IPS-15b (cell line): ENCODE measurements around the gene FLT3LG.

ENCODE experiments used
- H3K27me3 ChIP-seq: one replicate; pipeline ENCODE4 v1.6.1; 2013; ENCODE audit warnings: low read length; ENCODE audit not compliant: control insufficient read depth, insufficient read depth
- H3K36me3 ChIP-seq: one replicate; pipeline ENCODE4 v1.6.1; 2013; ENCODE audit warnings: low read length; ENCODE audit not compliant: control insufficient read depth, insufficient read depth
- H3K4me1 ChIP-seq: one replicate; pipeline ENCODE4 v1.6.1; 2013; ENCODE audit warnings: mild to moderate bottlenecking, low read length; ENCODE audit not compliant: control insufficient read depth, insufficient read depth
- H3K4me3 ChIP-seq: one replicate; pipeline ENCODE4 v1.5.1; 2013; ENCODE audit warnings: low read depth, low read length
- H3K9ac ChIP-seq: one replicate; pipeline ENCODE4 v1.6.1; 2013; ENCODE audit warnings: low read depth, mild to moderate bottlenecking, low read length
- H3K9me3 ChIP-seq: one replicate; pipeline ENCODE4 v1.6.1; 2013; ENCODE audit warnings: mild to moderate bottlenecking, low read length; ENCODE audit not compliant: control insufficient read depth, insufficient read depth

Gene FLT3LG

GRCh38 chr19:49487277-49488045, 13.4 kb downstream of the FLT3LG start, which contains the start of gene RPL13A:
Gene RPL13A (plus strand): TSS chr19:49487608. CDS start chr19:49487630, 22 bp downstream.
- no peaks in the 10 kb centered on the region for H3K27me3 ChIP-seq
- H3K9me3 ChIP-seq: no peaks in the 10 kb centered on the region
- H3K9ac ChIP-seq: peak within 1 kb of the TSS; percentile 100
- peak within 1 kb of the TSS; percentile 100 for H3K4me3 ChIP-seq
- peaks cover 3% of the 10 kb centered on the region for H3K4me1 ChIP-seq
- H3K36me3 ChIP-seq: peaks cover 45% of the 10 kb centered on the region

- peak overlapping the region; percentile 100 for H3K4me3 ChIP-seq
- peaks cover 45% of the 10 kb centered on the region for H3K36me3 ChIP-seq
- H3K9ac ChIP-seq: peak overlapping the region; percentile 100
- H3K9me3 ChIP-seq: no peaks in the 10 kb centered on the region
- no peaks in the 10 kb centered on the region for H3K27me3 ChIP-seq
- H3K4me1 ChIP-seq: peaks cover 3% of the 10 kb centered on the region
Measured at GRCh38 chr19:49488046-49488862, 14.2 kb downstream of the FLT3LG start.

- Histone ChIP-seq H3K4me3 (peak overlapping the region; percentile 100), H3K4me1 (peaks cover 3% of the 10 kb centered on the region), H3K36me3 (peaks cover 45% of the 10 kb centered on the region), H3K9ac (peak overlapping the region; percentile 100), H3K27me3 (no peaks in the 10 kb centered on the region), H3K9me3 (no peaks in the 10 kb centered on the region)
Measured at GRCh38 chr19:49488863-49489537, 15.0 kb downstream of the FLT3LG start.

GRCh38 chr19:49489601-49490167, 15.7 kb downstream of the FLT3LG start:
- Histone ChIP-seq H3K27me3 (no peaks in the 10 kb centered on the region), H3K9ac (peak overlapping the region; percentile 100), H3K36me3 (peaks cover 45% of the 10 kb centered on the region), H3K9me3 (no peaks in the 10 kb centered on the region), H3K4me3 (peak overlapping the region; percentile 100), H3K4me1 (peaks cover 3% of the 10 kb centered on the region)

GRCh38 chr19:49490287-49491029, 16.4 kb downstream of the FLT3LG start:
- peak overlapping the region; percentile 49 for H3K9ac ChIP-seq
- H3K4me1 ChIP-seq: peaks cover 5% of the 10 kb centered on the region
- H3K4me3 ChIP-seq: peak overlapping the region; percentile 16
- peaks cover 45% of the 10 kb centered on the region for H3K36me3 ChIP-seq
- no peaks in the 10 kb centered on the region for H3K27me3 ChIP-seq
- H3K9me3 ChIP-seq: no peaks in the 10 kb centered on the region

GRCh38 chr19:49491030-49491803, 17.2 kb downstream of the FLT3LG start:
- no peak overlapping the region for H3K9ac ChIP-seq
- H3K4me1 ChIP-seq: peaks cover 5% of the 10 kb centered on the region
- no peaks in the 10 kb centered on the region for H3K9me3 ChIP-seq

GRCh38 chr19:49491804-49492572, 18.0 kb downstream of the FLT3LG start:
- H3K9ac ChIP-seq: no peak overlapping the region
- H3K4me3 ChIP-seq: no peak overlapping the region
- H3K9me3 ChIP-seq: no peaks in the 10 kb centered on the region
- H3K4me1 ChIP-seq: peaks cover 5% of the 10 kb centered on the region
- H3K36me3 ChIP-seq: peaks cover 46% of the 10 kb centered on the region
- H3K27me3 ChIP-seq: no peaks in the 10 kb centered on the region

More at GRCh38 chr19:49491030-49491803, 17.2 kb downstream of the FLT3LG start:
- Histone ChIP-seq H3K36me3 (peaks cover 45% of the 10 kb centered on the region), H3K27me3 (no peaks in the 10 kb centered on the region), H3K4me3 (no peak overlapping the region)

GRCh38 chr19:49492573-49493405, 18.8 kb downstream of the FLT3LG start:
- Histone ChIP-seq H3K9me3 (no peaks in the 10 kb centered on the region), H3K9ac (no peak overlapping the region), H3K27me3 (no peaks in the 10 kb centered on the region), H3K36me3 (peaks cover 51% of the 10 kb centered on the region), H3K4me1 (peaks cover 9% of the 10 kb centered on the region), H3K4me3 (no peak overlapping the region)

GRCh38 chr19:49496574-49497008, 22.6 kb downstream of the FLT3LG start:
- peak overlapping the region; percentile 83 for H3K4me3 ChIP-seq
- H3K9me3 ChIP-seq: no peaks in the 10 kb centered on the region
- H3K4me1 ChIP-seq: peaks cover 15% of the 10 kb centered on the region
- peak overlapping the region; percentile 99 for H3K9ac ChIP-seq
- H3K27me3 ChIP-seq: no peaks in the 10 kb centered on the region
- peaks cover 39% of the 10 kb centered on the region for H3K36me3 ChIP-seq
